Omental fat pad (tissue), 4 donors: ENCODE measurements around the gene TEX2. TPM values are rescaled to one million over a fixed set of nuclear protein-coding genes. Genes with fewer than 3 reads are reported as not detected.

ENCODE experiments used
- ATAC-seq: fragments of 150-250 bp; one replicate; pipeline ENCODE4 v1.9.1; 2016; ENCODE audit warnings: mild to moderate bottlenecking, moderate library complexity; ENCODE audit not compliant: low FRiP score
- DNase-seq: peaks from one replicate; pipeline ENCODE4 v3.0.0-alpha.2; 2019; ENCODE audit warnings: low spot score
- total RNA-seq, 4 donors: library from RNA; depleted of rRNA; stranded (reverse); fragments of >200 nt; gene quantifications; one replicate each; pipeline ENCODE4 v1.1.0, GENCODE V29; 2016
- TF ChIP-seq, protein P1 (sequence below), 3 donors: fragments of 450-650 bp; IDR thresholded peaks; one replicate each; pipeline ENCODE4 v1.5.1; 2016 to 2017; ENCODE audit warnings: antibody characterized with exemption in 3 of 3, mild to moderate bottlenecking in 3 of 3, moderate library complexity in 2 of 3

The TEX2 gene
- total RNA-seq, 4 donors from 2014 or later, result 34.8 to 113 (median 85.2) TPM

- ATAC-seq, result no peak
- TF ChIP-seq, protein P1, sequence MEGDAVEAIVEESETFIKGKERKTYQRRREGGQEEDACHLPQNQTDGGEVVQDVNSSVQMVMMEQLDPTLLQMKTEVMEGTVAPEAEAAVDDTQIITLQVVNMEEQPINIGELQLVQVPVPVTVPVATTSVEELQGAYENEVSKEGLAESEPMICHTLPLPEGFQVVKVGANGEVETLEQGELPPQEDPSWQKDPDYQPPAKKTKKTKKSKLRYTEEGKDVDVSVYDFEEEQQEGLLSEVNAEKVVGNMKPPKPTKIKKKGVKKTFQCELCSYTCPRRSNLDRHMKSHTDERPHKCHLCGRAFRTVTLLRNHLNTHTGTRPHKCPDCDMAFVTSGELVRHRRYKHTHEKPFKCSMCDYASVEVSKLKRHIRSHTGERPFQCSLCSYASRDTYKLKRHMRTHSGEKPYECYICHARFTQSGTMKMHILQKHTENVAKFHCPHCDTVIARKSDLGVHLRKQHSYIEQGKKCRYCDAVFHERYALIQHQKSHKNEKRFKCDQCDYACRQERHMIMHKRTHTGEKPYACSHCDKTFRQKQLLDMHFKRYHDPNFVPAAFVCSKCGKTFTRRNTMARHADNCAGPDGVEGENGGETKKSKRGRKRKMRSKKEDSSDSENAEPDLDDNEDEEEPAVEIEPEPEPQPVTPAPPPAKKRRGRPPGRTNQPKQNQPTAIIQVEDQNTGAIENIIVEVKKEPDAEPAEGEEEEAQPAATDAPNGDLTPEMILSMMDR (IDR thresholded peaks at IDR 0.05), result no peak
- no peak for DNase-seq
These were observed 59.4 kb downstream of the TEX2 start for GRCh38 chr17:64203630-64204029.

DNA sequence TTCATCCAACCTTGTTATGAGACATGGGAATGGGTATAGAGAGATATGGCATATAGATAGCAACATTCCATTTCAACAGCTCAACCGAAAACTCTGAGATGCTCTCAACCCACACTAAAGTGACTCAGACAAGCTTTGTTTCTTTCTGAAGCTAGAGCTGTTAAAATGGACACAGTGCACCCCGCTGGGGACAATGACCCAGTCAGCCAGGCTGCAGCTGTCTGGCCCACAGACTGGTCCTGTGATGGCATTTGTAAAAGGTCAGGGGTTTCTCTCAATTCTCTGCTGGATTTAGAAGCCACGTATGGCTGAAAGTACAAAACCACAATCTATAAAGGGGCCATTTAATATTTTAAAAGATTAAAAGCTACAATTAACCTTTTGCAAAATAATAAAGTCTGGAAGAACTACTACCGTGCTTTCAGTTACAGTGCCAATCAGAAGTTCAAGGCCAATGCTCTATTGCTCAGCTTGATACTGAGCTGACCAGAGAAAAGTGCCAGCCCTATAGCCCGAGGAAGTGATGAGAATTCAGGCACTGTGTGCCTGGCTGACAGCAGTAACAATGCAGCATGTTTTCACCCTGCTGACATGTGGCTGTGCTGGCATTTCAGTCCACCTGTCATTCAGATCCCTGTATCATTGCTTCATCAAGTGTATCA, 60.2 kb downstream of the TEX2 start:
- ATAC-seq (no peak), DNase-seq (no peak)
- TF ChIP-seq, protein P1 (IDR thresholded peaks at IDR 0.05), result no peak

- peak; percentile 67 for ATAC-seq
These were observed 62.7 kb downstream of the TEX2 start for GRCh38 chr17:64200080-64201032.

GRCh38 chr17:64198331-64199090, 64.5 kb downstream of the TEX2 start:
- TF ChIP-seq, protein P1 (IDR thresholded peaks at IDR 0.05), result no peak
- ATAC-seq, result no peak
- DNase-seq, result no peak

More at GRCh38 chr17:64200080-64201032, 62.7 kb downstream of the TEX2 start:
- TF ChIP-seq, protein P1 (IDR thresholded peaks at IDR 0.05), result no peak
- no peak for DNase-seq

- TF ChIP-seq, protein P1 (IDR thresholded peaks at IDR 0.05), result no peak
- no peak for DNase-seq
- ATAC-seq, result no peak
These were observed 66.5 kb downstream of the TEX2 start for GRCh38 chr17:64196601-64197000.

DNA sequence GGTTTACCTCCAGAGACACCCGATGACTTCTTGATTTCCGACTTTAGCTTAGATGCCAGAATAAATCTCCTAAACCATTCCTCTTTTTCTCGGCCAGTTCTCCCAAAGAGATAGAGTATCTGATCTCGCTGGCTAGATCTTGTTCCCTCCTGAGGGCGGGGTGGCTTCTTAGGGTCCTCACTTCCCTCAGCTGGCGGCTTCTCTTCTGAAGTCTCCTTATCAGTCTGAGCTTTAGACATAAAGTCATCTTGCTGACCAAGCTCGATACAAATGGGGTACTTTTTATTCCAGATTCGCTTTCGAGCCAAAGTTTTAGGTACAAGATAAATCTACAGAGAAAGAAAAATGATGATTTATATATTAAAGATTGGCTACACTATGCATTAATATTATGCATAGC, 69.5 kb downstream of the TEX2 start:
- DNase-seq (no peak), ATAC-seq (no peak)
- TF ChIP-seq, protein P1 (IDR thresholded peaks at IDR 0.05), result no peak
